Heart left ventricle (tissue), 13 donors: ENCODE results near the gene C17orf107.

ENCODE experiments used
- CTCF ChIP-seq, 12 donors: fragments of 200-600 bp; sonication (generic) in 4 of 12; IDR thresholded peaks; one replicate each; pipeline versions ENCODE4 v1.5.0 to v1.8.0; 2018 to 2022; ENCODE audit warnings: antibody characterized with exemption in 12 of 12, mild to moderate bottlenecking in 5 of 12
- POLR2A ChIP-seq, 2 donors: fragments of 450-650 bp; IDR thresholded peaks; one replicate each; pipeline ENCODE4 v1.6.1; 2017; ENCODE audit warnings: antibody characterized with exemption in 2 of 2, mild to moderate bottlenecking in 2 of 2, moderate library complexity in 2 of 2
- donor health status: ischemic (EF 13 %, LVEDD 7.1; RV severe dilation, severe dysfunction).
- donor health status: DM: no; HTN: yes; CAD: no.
- donor health status: DM: no; HTN: no; CAD: no.
- donor health status: ischemic (EF 25% LVEDD 6.9; RV normal size, moderate dysfunction).
- donor health status: ischemic (EF 25% LVEDD 5.7; RV mildly dilated, moderate dysfunction).
- donor health status: ischemic (EF 35%, LVEDD 5.7; RV mildly dilated, moderate dysfunction).
- donor health status: nonischemic (EF 11% LVEDD 7.7; RV severe dilation, severe dysfunction).
- donor health status: DM: yes; HTN: yes; CAD: no.
- donor health status: PGD.
- donor health status: ischemic (EF 29% LVEDD 5.4; RV normal size, mild dysfunction).
- donor health status: nonischemic (EF 23%, LVEDD 6.1; RV moderate dilation, normal function).

GRCh38 chr17:4950746-4951204 lies 51.4 kb downstream of the C17orf107 start, which contains the start of gene ENO3:
- TF ChIP-seq POLR2A (IDR thresholded peaks at IDR 0.05) = no peak
- TF ChIP-seq CTCF (IDR thresholded peaks at IDR 0.05) = no peak
